Measurements from ENCODE around the gene FLII. TPM values are rescaled to one million over a fixed set of nuclear protein-coding genes. Genes with fewer than 3 reads are reported as not detected.

The FLII gene
- total RNA-seq, 3 donors from 2014 or later = 278 to 319 (median 316) TPM

DNA sequence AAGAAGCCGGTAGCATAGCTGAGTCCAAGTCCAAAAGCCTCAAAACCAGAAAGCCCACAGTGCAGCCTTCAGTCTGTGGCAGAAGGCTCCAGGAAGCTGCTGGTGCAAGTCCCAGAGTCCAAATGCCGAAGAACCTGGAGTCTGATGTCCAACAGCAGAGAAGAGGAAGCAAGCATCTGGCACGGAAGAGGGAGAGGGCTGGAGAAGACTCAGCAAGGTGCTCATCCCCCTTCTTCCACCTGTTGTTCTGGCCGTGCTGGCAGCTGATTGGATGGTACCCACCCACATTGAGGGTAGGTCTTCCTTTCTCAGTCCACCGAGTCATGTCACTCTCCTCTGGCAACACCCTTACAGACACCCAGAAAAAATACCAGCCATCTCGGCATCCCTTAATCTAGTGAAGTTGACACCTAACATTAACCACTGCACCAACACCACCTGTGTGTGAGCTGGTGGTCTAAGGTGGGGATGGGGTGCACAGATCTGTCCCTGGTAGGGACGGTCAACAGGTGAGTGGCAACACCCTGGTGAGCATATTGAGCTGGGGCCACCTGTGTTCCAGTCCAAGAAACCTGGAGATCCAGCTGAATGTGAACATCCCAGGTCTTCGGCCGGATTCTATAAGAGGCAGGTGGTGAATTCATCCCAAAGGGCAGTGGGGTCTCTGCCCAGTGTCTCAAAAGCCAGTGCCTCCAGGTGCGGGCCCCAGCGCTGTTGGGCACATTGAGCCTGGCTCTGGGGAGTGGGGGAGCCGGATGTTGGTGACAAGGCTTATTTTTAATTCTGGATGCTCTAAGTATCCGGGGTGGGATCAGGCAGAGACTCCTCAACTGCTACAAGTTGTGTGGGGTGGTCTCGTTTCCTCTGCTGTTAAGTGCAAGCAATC lies 11.8 kb upstream of the FLII start:
- H3K4me3 ChIP-seq = no peak overlapping the region
- H3K4me1 ChIP-seq (ENCODE audit: low read depth) = no peaks in the 10 kb centered on the region
- no peak for ATAC-seq
- DNase-seq = no peak
- intact Hi-C loops (cut with DNase I, micrococcal nuclease) = no loop called here
- TF ChIP-seq, protein P1, sequence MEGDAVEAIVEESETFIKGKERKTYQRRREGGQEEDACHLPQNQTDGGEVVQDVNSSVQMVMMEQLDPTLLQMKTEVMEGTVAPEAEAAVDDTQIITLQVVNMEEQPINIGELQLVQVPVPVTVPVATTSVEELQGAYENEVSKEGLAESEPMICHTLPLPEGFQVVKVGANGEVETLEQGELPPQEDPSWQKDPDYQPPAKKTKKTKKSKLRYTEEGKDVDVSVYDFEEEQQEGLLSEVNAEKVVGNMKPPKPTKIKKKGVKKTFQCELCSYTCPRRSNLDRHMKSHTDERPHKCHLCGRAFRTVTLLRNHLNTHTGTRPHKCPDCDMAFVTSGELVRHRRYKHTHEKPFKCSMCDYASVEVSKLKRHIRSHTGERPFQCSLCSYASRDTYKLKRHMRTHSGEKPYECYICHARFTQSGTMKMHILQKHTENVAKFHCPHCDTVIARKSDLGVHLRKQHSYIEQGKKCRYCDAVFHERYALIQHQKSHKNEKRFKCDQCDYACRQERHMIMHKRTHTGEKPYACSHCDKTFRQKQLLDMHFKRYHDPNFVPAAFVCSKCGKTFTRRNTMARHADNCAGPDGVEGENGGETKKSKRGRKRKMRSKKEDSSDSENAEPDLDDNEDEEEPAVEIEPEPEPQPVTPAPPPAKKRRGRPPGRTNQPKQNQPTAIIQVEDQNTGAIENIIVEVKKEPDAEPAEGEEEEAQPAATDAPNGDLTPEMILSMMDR (IDR thresholded peaks at IDR 0.05) = no peak
- H3K36me3 ChIP-seq (ENCODE audit: low read depth) = no peaks in the 10 kb centered on the region
- no peaks in the 10 kb centered on the region for H3K9me3 ChIP-seq

DNA sequence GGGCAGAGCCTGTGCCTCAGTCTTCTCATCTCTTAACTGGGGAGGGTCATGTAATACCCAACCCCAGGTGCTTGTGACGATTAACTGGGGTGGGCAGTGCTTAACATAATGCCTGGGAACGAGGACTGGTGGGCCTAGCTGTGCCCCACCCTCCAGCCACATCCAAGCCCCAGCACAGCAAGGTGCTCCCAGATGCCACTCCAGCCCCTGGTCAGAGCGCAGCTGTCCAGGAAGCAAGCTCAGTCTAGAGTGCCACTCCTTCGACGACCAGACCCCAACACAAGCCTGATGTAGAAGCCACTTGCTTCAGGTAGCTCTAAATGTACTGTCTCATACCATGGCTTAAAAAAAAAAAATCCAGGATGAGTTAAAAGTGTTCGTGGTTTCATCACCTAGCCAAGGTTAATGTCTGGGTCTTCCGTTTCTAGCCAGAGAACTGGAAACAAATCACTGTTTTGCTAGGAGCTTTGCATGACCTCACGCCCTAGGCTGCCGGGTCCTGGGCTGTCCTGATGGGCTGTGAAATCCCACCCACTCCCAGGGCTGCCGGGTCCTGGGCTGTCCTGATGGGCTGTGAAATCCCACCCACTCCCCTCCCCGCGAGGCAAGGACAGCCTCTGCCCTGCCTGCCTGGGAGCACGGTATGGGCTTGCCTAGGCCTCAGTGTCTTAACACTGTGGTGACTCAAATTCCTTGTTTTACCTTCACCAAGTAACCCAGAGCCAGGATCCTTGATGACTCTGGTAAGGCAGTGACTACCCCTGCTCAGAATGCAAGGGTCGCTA lies 9.6 kb upstream of the FLII start:
- H3K4me3 ChIP-seq = no peak overlapping the region
- TF ChIP-seq, protein P1 (IDR thresholded peaks at IDR 0.05) = no peak
- no peak for DNase-seq
- no peaks in the 10 kb centered on the region for H3K4me1 ChIP-seq (ENCODE audit: low read depth)
- peaks cover 5% of the 10 kb centered on the region for H3K36me3 ChIP-seq (ENCODE audit: low read depth)
- intact Hi-C loops (cut with DNase I, micrococcal nuclease) = no loop called here
- no peaks in the 10 kb centered on the region for H3K9me3 ChIP-seq
- no peak for ATAC-seq

DNA sequence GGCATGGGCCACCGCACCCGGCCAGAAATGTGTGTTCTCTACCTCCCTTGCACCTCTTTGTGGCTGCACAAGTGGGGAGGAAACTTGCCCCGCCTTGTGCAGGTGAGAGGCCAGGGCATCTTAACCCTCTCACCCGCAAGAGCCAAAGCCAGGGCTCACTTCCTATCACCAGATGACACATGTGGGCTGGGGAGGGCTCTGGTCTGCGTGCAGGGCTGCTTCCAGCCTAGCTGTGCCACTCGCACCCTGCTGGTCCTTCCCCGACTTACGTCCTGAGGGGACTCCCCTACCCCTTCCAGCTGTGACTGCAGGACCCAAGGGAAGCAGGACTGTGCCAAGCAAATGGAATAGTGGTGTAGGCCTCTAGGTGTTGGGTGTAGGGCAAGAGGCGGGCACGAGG lies 8.8 kb upstream of the FLII start:
- Histone ChIP-seq H3K9me3 (no peaks in the 10 kb centered on the region), H3K4me3 (no peak overlapping the region), H3K36me3 (ENCODE audit: low read depth) (peaks cover 5% of the 10 kb centered on the region), H3K4me1 (ENCODE audit: low read depth) (peaks cover 3% of the 10 kb centered on the region)
- intact Hi-C loops (cut with DNase I, micrococcal nuclease) = no loop called here
- ATAC-seq (no peak), DNase-seq (no peak)
- TF ChIP-seq, protein P1 (IDR thresholded peaks at IDR 0.05) = no peak

DNA sequence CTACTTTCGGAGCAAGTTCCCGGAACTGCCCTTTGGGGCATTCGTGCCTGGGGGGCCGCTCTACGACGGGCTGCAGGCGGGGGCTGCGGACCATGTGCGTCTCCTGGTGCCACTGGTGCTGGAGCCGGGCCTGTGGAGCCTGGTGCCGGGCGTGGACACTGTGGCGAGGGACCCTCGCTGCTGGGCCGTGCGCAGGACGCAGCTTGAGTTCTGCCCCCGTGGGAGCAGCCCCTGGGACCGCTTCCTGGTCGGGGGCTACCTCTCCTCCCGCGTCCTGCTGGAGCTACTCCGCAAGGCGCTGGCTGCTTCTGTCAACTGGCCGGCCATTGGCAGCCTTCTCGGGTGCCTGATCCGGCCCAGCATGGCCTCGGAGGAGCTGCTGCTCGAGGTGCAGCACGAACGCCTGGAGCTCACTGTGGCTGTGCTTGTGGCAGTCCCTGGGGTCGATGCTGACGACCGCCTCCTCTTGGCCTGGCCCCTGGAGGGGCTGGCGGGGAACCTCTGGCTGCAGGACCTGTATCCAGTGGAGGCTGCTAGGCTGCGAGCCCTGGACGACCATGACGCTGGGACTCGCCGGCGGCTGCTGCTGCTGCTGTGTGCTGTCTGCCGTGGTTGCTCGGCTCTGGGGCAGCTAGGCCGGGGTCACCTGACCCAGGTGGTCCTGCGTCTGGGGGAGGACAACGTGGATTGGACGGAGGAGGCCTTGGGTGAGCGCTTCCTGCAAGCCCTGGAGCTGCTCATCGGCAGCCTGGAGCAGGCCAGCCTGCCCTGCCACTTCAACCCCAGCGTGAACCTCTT lies 5.5 kb upstream of the FLII start:
- intact Hi-C loops (cut with DNase I, micrococcal nuclease) = no loop called here

DNA sequence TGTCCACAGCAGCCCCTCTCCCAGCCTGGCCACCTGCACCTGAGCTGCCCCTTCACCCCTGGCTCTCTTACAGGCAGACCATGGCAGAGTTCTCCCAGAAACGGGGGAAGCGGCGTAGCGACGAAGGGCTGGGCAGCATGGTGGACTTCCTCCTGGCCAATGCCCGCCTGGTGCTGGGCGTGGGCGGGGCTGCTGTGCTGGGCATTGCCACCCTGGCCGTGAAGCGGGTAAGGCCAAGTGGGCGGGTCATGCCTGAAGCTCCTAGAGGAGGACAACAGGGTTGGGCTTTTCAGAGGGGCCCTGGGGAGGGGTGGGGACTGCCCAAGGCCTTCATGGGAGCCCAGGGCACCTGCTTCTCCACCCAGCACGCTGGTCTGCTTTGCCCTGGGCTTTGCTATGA lies 4.1 kb upstream of the FLII start:
- Histone ChIP-seq H3K4me3 (no peak overlapping the region), H3K9me3 (no peaks in the 10 kb centered on the region), H3K36me3 (ENCODE audit: low read depth) (peaks cover 5% of the 10 kb centered on the region), H3K4me1 (ENCODE audit: low read depth) (peaks cover 15% of the 10 kb centered on the region)
- no peak for ATAC-seq
- peak in 1 of 3 donors; percentile 55 for DNase-seq
- intact Hi-C loops (cut with DNase I, micrococcal nuclease) = no loop called here
- TF ChIP-seq, protein P1 (IDR thresholded peaks at IDR 0.05) = no peak

More for the DNA sequence above, 5.5 kb upstream of the FLII start:
- Histone ChIP-seq H3K4me3 (no peak overlapping the region), H3K9me3 (no peaks in the 10 kb centered on the region), H3K36me3 (ENCODE audit: low read depth) (peaks cover 5% of the 10 kb centered on the region), H3K4me1 (ENCODE audit: low read depth) (peaks cover 15% of the 10 kb centered on the region)
- DNase-seq (no peak), ATAC-seq (no peak)
- TF ChIP-seq, protein P1 (IDR thresholded peaks at IDR 0.05) = no peak

All from mucosa of descending colon (tissue), 3 donors.